Posterior vena cava (tissue), 2 donors: Measurements from ENCODE around the gene CORO6. TPM values are rescaled to one million over a fixed set of nuclear protein-coding genes. Genes with fewer than 3 reads are reported as not detected.

Experiments
- DNase-seq: peaks from one replicate; pipeline ENCODE4 v3.0.0-alpha.2; 2020; ENCODE audit warnings: low spot score
- intact Hi-C, 2 donors: fragments of 100-400 bp; cut with DNase I; formaldehyde crosslinking; loops; one replicate each; pipeline versions ENCODE4 v1.14.1 to v1.14.2; 2022 to 2023
- total RNA-seq, 2 donors: library from RNA; stranded (reverse); fragmentation: NEBNext Ultra II Directional; extraction: Animal tissue kit (Norgen Biotek cat#: 25700); gene quantifications; one replicate each; pipeline ENCODE4 v1.2.1, GENCODE V29; 2021
- donor health status: DM: yes; HTN: yes; CAD: no.
- donor health status: DM: yes; HTN: yes; CAD: no.

Gene CORO6
- total RNA-seq, 2 donors from 2014 or later = 26.7 to 31.6 TPM

- peak; percentile 85 for DNase-seq
- intact Hi-C loops = no loop called here
These were observed 49.8 kb downstream of the CORO6 start for GRCh38 chr17:29572691-29573557.

DNA sequence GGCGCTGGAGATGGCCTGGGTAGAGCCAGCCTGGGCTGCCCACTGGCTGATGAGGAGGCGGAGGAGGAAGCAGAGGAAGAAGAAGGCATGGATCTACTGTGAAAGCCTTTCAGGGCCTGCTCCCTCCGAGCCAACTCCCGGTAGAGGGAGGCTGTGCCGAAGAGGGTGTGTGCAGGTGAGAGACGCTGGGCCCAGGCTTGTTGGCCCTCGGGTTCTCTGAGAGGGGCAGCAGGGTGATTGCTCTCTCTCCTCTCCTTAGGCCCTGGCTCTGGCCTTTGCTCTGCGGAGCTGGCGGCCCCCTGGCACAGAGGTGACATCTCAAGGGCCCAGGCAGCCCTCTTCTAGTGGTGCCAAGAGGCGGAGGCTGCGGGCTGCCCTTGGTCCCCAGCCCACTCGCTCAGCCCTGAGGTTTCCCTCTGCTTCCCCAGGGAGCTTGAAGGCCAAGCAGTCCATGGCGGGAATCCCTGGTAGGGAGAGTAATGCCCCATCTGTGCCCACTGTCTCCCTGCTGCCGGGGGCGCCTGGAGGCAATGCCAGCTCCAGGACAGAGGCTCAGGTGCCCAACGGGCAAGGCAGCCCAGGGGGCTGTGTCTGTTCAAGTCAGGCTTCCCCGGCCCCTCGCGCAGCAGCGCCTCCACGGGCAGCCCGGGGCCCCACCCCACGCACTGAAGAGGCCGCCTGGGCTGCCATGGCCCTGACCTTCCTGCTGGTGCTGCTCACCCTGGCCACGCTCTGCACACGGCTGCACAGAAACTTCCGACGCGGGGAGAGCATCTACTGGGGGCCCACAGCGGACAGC, 50.6 kb downstream of the CORO6 start:
- intact Hi-C loops = no loop called here
- DNase-seq = peak; percentile 72

DNA sequence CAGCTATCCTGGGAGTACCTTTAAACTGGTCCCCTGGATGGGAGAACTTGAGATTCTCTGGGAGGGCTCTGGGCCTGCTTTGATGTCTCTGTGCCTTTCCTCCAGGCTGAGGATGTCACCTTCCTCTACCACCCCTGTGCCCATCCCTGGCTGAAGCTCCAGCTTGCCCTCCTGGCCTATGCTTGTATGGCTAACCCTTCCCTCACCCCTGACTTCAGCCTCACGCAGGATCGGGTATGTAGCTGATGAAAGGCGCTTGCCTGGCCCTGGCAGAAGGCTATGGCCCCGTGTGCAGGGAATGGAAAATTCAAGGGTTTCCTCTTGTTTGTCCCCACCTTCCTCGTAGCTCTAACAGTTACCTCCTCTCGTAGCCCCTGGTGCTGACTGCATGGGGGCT, 51.2 kb downstream of the CORO6 start:
- DNase-seq = no peak
- intact Hi-C loops = no loop called here

- intact Hi-C loops = no loop called here
- peak; percentile 52 for DNase-seq
These were observed 52.2 kb downstream of the CORO6 start for GRCh38 chr17:29570521-29570920.

- intact Hi-C loops = no loop called here
- peak; percentile 60 for DNase-seq
These were observed 53.3 kb downstream of the CORO6 start for GRCh38 chr17:29569245-29569950.

GRCh38 chr17:29568331-29569244, 54.1 kb downstream of the CORO6 start, which contains the start of gene TP53I13:
Gene TP53I13 (plus strand): TSS chr17:29568701. CDS start chr17:29568759, 58 bp downstream.
- peak; percentile 94 for DNase-seq
- intact Hi-C loops = no loop called here

GRCh38 chr17:29567554-29568330, 55.0 kb downstream of the CORO6 start:
- peak; percentile 91 for DNase-seq

GRCh38 chr17:29567304-29567553, 55.5 kb downstream of the CORO6 start:
- intact Hi-C loops = no loop called here
- DNase-seq = no peak

More at GRCh38 chr17:29567554-29568330, 55.0 kb downstream of the CORO6 start:
- intact Hi-C loops = no loop called here

- intact Hi-C loops = no loop called here
- DNase-seq = peak; percentile 89
These were observed 56.0 kb downstream of the CORO6 start, which contains the start of gene ABHD15 for GRCh38 chr17:29566473-29567303. Gene ABHD15 (minus strand): TSS chr17:29567037. CDS start chr17:29566966, 71 bp downstream.

GRCh38 chr17:29565643-29566472, 56.9 kb downstream of the CORO6 start:
- peak; percentile 88 for DNase-seq
- intact Hi-C loops = no loop called here

Other genes with a start within 250 kb of the CORO6 start
- gene TAOK1, start 232.5 kb downstream of the CORO6 start, total RNA-seq = 10 to 100 TPM; 70.8 to 78.1 TPM
- 1 to 10 TPM; 4.5 to 5.9 TPM for gene ABHD15, start 55.9 kb downstream of the CORO6 start, total RNA-seq
- gene TP53I13, start 54.2 kb downstream of the CORO6 start, total RNA-seq = 10 to 100 TPM; 33.1 to 34.7 TPM
- 10 to 100 TPM; 28.1 to 43.5 TPM for gene GIT1, start 33.3 kb downstream of the CORO6 start, total RNA-seq
- 10 to 100 TPM; 11.2 to 11.5 TPM for gene ANKRD13B, start 29.8 kb downstream of the CORO6 start, total RNA-seq